HepG2 (cell line): ENCODE results near the gene RBM12. TPM values are rescaled to one million over a fixed set of nuclear protein-coding genes. Genes with fewer than 3 reads are reported as not detected.
A peak's percentile ranks its signal among the peaks of the same experiment; 100 is the strongest.

ENCODE experiments used
- AHR ChIP-seq: IDR thresholded peaks from 2 replicates; pipeline ENCODE4 v1.6.1; 2018; ENCODE audit warnings: missing genetic modification reagents, missing compliant biosample characterization
- BHLHE40 ChIP-seq: IDR thresholded peaks from 2 replicates; pipeline ENCODE4 v1.6.1; 2011; ENCODE audit warnings: low read length, improper control_type of control experiment
- CEBPG ChIP-seq: IDR thresholded peaks from 2 replicates; pipeline ENCODE4 v1.6.1; 2016
- HDAC2 ChIP-seq: sonication (generic); formaldehyde crosslinking; IDR thresholded peaks from 2 replicates; pipeline ENCODE4 v1.4.0; 2020; ENCODE audit warnings: missing genetic modification reagents
- IRF2 ChIP-seq: IDR thresholded peaks from 2 replicates; pipeline ENCODE4 v1.6.1; 2018; ENCODE audit warnings: missing genetic modification reagents, missing compliant biosample characterization
- KDM3A ChIP-seq: IDR thresholded peaks from 2 replicates; pipeline ENCODE4 v1.6.1; 2018; ENCODE audit warnings: low read depth, missing compliant biosample characterization
- LCORL ChIP-seq, 2 experiments: fragments of 450-650 bp in 1 of 2; sonication (generic) in 1 of 2; formaldehyde crosslinking in 1 of 2; IDR thresholded peaks; 2 replicates each; pipeline versions ENCODE4 v1.5.0 to v1.6.1; 2017 to 2020; ENCODE audit warnings: antibody characterized with exemption in 1 of 2, missing genetic modification reagents in 1 of 2
- MAZ ChIP-seq, 2 experiments: sonication (generic) in 1 of 2; formaldehyde crosslinking in 1 of 2; IDR thresholded peaks; 2 replicates each; pipeline versions ENCODE4 v1.5.0 to v1.6.1; 2012 to 2020; ENCODE audit warnings: low read depth in 2 of 2, mild to moderate bottlenecking in 2 of 2, borderline replicate concordance in 1 of 2, improper control_type of control experiment in 1 of 2, low read length in 1 of 2, missing genetic modification reagents in 1 of 2, moderate library complexity in 1 of 2
- MED13 ChIP-seq: sonication (generic); formaldehyde crosslinking; IDR thresholded peaks from 2 replicates; pipeline ENCODE4 v1.5.0; 2020; ENCODE audit warnings: missing genetic modification reagents
- RBAK ChIP-seq: sonication (generic); formaldehyde crosslinking; IDR thresholded peaks from 2 replicates; pipeline ENCODE4 v1.5.1; 2020; ENCODE audit warnings: mild to moderate bottlenecking, missing genetic modification reagents
- SAP130 ChIP-seq: IDR thresholded peaks from 2 replicates; pipeline ENCODE4 v1.6.1; 2016; ENCODE audit warnings: low read depth
- SMC3 ChIP-seq: IDR thresholded peaks from 2 replicates; pipeline ENCODE4 v1.6.1; 2011; ENCODE audit warnings: low read length, improper control_type of control experiment
- SOX13 ChIP-seq, 3 experiments: fragments of 450-650 bp in 1 of 3; sonication (generic) in 1 of 3; formaldehyde crosslinking in 1 of 3; IDR thresholded peaks in 2 of 3; conservative IDR thresholded peaks in 1 of 3; 2 replicates each; pipeline versions ENCODE4 v1.5.0 to v1.6.1; 2016 to 2020; ENCODE audit warnings: antibody characterized with exemption in 1 of 3, mild to moderate bottlenecking in 1 of 3, missing compliant biosample characterization in 1 of 3, missing genetic modification reagents in 1 of 3, moderate library complexity in 1 of 3
- SP140L ChIP-seq: sonication (generic); formaldehyde crosslinking; IDR thresholded peaks from 2 replicates; pipeline ENCODE4 v1.4.0; 2020; ENCODE audit warnings: missing genetic modification reagents, borderline replicate concordance
- TAF1 ChIP-seq: sonication (generic); formaldehyde crosslinking; IDR thresholded peaks from 2 replicates; pipeline ENCODE4 v1.4.0; 2020; ENCODE audit warnings: missing genetic modification reagents
- TCF7L2 ChIP-seq: IDR thresholded peaks from 2 replicates; pipeline ENCODE4 v1.6.1; 2011; ENCODE audit warnings: mild to moderate bottlenecking, low read depth, low read length, moderate library complexity
- TP53 ChIP-seq: sonication (generic); formaldehyde crosslinking; conservative IDR thresholded peaks from 2 replicates; pipeline ENCODE4 v1.4.0; 2020; ENCODE audit warnings: missing genetic modification reagents
- TRIM24 ChIP-seq: sonication (generic); formaldehyde crosslinking; IDR thresholded peaks from 2 replicates; pipeline ENCODE4 v1.8.0; 2022; ENCODE audit warnings: mild to moderate bottlenecking, missing genetic modification reagents
- ZFP62 ChIP-seq: sonication (generic); formaldehyde crosslinking; IDR thresholded peaks from 2 replicates; pipeline ENCODE4 v1.4.0; 2020; ENCODE audit warnings: missing genetic modification reagents
- ZNF746 ChIP-seq: sonication (generic); formaldehyde crosslinking; IDR thresholded peaks from 2 replicates; pipeline ENCODE4 v1.8.0; 2022; ENCODE audit warnings: mild to moderate bottlenecking, missing genetic modification reagents
- ZNF766 ChIP-seq: sonication (generic); formaldehyde crosslinking; IDR thresholded peaks from 2 replicates; pipeline ENCODE4 v1.5.0; 2020; ENCODE audit warnings: missing genetic modification reagents, borderline replicate concordance
- polyA plus RNA-seq, 8 experiments: library from polyadenylated mRNA; depleted of rRNA in 3 of 8; stranded (reverse) in 7 of 8; unstranded in 1 of 8; fragments of >200 nt; fragmentation: Illumina TruSeq in 4 of 8; extraction: Trizol in 4 of 8; gene quantifications; 2 replicates each; pipeline versions ENCODE4 v1.2.1 to v1.2.3, GENCODE V29; 2011 to 2016; ENCODE audit warnings: low read depth in 4 of 8, missing spikeins in 1 of 8, mixed read lengths in 1 of 8; ENCODE audit not compliant: insufficient read depth in 1 of 8
- total RNA-seq, 5 experiments: library from RNA; depleted of rRNA; stranded (reverse); fragments of >200 nt; fragmentation: Illumina TruSeq; extraction: Trizol; gene quantifications; 2 replicates each; pipeline ENCODE4 v1.2.3, GENCODE V29; 2016; ENCODE audit warnings: low read depth in 1 of 5
- TF ChIP-seq, protein P1 (sequence below): sonication (generic); formaldehyde crosslinking; IDR thresholded peaks from 2 replicates; pipeline ENCODE4 v1.5.0; 2020; ENCODE audit warnings: mild to moderate bottlenecking, missing genetic modification reagents, borderline replicate concordance
- TF ChIP-seq, protein P2 (sequence below): sonication (generic); formaldehyde crosslinking; IDR thresholded peaks from 2 replicates; pipeline ENCODE4 v1.5.1; 2020; ENCODE audit warnings: missing genetic modification reagents, mild to moderate bottlenecking, borderline replicate concordance

The RBM12 gene
- total and polyA plus RNA-seq, 2 of the 13 experiments (the other 11 are each of a cell fraction or from before 2014, with no cell fraction given): 97.9 to 104 TPM

DNA sequence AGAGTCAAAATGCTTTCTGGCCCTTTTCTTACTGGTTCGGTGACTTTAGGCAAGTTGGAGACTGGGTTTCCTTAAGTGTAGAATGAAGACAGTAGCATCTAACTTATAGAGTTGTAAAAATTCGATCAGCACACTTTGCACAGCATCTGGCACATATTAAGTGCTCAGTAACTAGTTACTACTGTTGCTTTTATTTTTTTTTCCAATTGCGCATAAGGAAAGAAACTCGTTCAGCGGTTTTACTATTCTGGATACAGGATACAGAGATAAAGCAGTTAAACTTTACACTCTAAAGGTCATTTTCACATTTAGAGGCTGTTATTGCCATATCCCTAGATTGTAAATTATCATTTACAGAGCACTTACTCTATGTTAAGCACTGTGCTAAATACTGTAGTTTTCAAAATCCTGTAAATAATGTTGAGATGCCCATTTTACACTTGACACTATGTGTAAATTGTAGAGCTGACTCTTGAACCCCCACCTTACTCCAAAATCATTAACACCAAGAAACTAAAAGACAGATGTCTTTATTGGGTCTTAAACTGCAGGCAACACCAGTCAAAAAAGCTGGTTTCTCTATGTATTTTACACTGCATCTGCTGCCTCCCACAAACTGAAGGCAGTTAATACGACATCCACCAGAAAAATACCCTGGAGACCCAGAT lies 35.4 kb upstream of the RBM12 start (continued):
- TF ChIP-seq MAZ (IDR thresholded peaks at IDR 0.05; ENCODE audit: borderline replicate concordance, low read depth, low read length): no peak
- TF ChIP-seq MAZ (CRISPR knock-in tag; IDR thresholded peaks at IDR 0.05; ENCODE audit: low read depth): no peak
- no peak for TF ChIP-seq CEBPG (CRISPR knock-in tag)
- no peak for TF ChIP-seq TRIM24 (CRISPR knock-in tag)
- TF ChIP-seq MED13 (CRISPR knock-in tag): no peak
- TF ChIP-seq AHR (CRISPR knock-in tag): no peak
- TF ChIP-seq ZFP62 (CRISPR knock-in tag): no peak
- no peak for TF ChIP-seq KDM3A (CRISPR knock-in tag)
- TF ChIP-seq ZNF746: no peak
- no peak for TF ChIP-seq ZNF766 (CRISPR knock-in tag)
- TF ChIP-seq TP53 (CRISPR knock-in tag): no peak
- TF ChIP-seq, protein P1, sequence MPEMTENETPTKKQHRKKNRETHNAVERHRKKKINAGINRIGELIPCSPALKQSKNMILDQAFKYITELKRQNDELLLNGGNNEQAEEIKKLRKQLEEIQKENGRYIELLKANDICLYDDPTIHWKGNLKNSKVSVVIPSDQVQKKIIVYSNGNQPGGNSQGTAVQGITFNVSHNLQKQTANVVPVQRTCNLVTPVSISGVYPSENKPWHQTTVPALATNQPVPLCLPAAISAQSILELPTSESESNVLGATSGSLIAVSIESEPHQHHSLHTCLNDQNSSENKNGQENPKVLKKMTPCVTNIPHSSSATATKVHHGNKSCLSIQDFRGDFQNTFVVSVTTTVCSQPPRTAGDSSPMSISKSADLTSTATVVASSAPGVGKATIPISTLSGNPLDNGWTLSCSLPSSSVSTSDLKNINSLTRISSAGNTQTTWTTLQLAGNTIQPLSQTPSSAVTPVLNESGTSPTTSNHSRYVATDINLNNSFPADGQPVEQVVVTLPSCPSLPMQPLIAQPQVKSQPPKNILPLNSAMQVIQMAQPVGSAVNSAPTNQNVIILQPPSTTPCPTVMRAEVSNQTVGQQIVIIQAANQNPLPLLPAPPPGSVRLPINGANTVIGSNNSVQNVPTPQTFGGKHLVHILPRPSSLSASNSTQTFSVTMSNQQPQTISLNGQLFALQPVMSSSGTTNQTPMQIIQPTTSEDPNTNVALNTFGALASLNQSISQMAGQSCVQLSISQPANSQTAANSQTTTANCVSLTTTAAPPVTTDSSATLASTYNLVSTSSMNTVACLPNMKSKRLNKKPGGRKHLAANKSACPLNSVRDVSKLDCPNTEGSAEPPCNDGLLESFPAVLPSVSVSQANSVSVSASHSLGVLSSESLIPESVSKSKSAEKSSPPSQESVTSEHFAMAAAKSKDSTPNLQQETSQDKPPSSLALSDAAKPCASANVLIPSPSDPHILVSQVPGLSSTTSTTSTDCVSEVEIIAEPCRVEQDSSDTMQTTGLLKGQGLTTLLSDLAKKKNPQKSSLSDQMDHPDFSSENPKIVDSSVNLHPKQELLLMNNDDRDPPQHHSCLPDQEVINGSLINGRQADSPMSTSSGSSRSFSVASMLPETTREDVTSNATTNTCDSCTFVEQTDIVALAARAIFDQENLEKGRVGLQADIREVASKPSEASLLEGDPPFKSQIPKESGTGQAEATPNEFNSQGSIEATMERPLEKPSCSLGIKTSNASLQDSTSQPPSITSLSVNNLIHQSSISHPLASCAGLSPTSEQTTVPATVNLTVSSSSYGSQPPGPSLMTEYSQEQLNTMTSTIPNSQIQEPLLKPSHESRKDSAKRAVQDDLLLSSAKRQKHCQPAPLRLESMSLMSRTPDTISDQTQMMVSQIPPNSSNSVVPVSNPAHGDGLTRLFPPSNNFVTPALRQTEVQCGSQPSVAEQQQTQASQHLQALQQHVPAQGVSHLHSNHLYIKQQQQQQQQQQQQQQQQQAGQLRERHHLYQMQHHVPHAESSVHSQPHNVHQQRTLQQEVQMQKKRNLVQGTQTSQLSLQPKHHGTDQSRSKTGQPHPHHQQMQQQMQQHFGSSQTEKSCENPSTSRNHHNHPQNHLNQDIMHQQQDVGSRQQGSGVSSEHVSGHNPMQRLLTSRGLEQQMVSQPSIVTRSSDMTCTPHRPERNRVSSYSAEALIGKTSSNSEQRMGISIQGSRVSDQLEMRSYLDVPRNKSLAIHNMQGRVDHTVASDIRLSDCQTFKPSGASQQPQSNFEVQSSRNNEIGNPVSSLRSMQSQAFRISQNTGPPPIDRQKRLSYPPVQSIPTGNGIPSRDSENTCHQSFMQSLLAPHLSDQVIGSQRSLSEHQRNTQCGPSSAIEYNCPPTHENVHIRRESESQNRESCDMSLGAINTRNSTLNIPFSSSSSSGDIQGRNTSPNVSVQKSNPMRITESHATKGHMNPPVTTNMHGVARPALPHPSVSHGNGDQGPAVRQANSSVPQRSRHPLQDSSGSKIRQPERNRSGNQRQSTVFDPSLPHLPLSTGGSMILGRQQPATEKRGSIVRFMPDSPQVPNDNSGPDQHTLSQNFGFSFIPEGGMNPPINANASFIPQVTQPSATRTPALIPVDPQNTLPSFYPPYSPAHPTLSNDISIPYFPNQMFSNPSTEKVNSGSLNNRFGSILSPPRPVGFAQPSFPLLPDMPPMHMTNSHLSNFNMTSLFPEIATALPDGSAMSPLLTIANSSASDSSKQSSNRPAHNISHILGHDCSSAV: no peak
- TF ChIP-seq SMC3: no peak
- TF ChIP-seq BHLHE40: no peak
- TF ChIP-seq SOX13 (IDR thresholded peaks at IDR 0.05): no peak
- no peak for TF ChIP-seq SOX13 (CRISPR knock-in tag; conservative IDR thresholded peaks at IDR 0.05 in 1 of 2, IDR thresholded peaks at IDR 0.05 in 1 of 2)
- TF ChIP-seq IRF2 (CRISPR knock-in tag): no peak
- TF ChIP-seq, protein P2, sequence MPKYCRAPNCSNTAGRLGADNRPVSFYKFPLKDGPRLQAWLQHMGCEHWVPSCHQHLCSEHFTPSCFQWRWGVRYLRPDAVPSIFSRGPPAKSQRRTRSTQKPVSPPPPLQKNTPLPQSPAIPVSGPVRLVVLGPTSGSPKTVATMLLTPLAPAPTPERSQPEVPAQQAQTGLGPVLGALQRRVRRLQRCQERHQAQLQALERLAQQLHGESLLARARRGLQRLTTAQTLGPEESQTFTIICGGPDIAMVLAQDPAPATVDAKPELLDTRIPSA (CRISPR knock-in tag): 0 out of 2 replicates have a peak, but pooled peaks have one; percentile 39
- no peak for TF ChIP-seq HDAC2 (CRISPR knock-in tag)
- TF ChIP-seq TAF1 (CRISPR knock-in tag): no peak
- TF ChIP-seq SP140L (CRISPR knock-in tag): no peak
- TF ChIP-seq SAP130: no peak
- TF ChIP-seq LCORL (IDR thresholded peaks at IDR 0.05): no peak
- TF ChIP-seq LCORL (CRISPR knock-in tag; IDR thresholded peaks at IDR 0.05): no peak; the same call in 1 of the 2 replicates
- TF ChIP-seq TCF7L2: no peak
- no peak for TF ChIP-seq RBAK (CRISPR knock-in tag)
